Fibroblast of lung (primary cell): ENCODE results near the gene GRIA1. TPM values are rescaled to one million over a fixed set of nuclear protein-coding genes. Genes with fewer than 3 reads are reported as not detected.
"Not testable (repeated sequence)": the region's sequence is repeated elsewhere in the genome, so short reads cannot be mapped to it uniquely, and the experiment has no call there.

Experiments used
- DNase-seq, 2 donors: peaks; one replicate each; pipeline versions ENCODE4 v3.0.0 to v3.0.0-alpha.2; 2010; ENCODE audit warnings: low read depth in 2 of 2
- H2AFZ ChIP-seq: 2 replicates; pipeline ENCODE4 v1.5.1; 2012; ENCODE audit warnings: low read length, control low read depth, inconsistent platforms
- H3K27ac ChIP-seq: 2 replicates; pipeline ENCODE4 v1.5.1; 2011; ENCODE audit warnings: low read length, control low read depth; ENCODE audit not compliant: insufficient read depth
- H3K27me3 ChIP-seq: 2 replicates; pipeline ENCODE4 v1.5.1; 2011; ENCODE audit warnings: mild to moderate bottlenecking, low read length; ENCODE audit not compliant: control insufficient read depth, insufficient read depth
- H3K36me3 ChIP-seq: 2 replicates; pipeline ENCODE4 v1.5.1; 2011; ENCODE audit warnings: low read length; ENCODE audit not compliant: control insufficient read depth, insufficient read depth
- H3K4me1 ChIP-seq: 2 replicates; pipeline ENCODE4 v1.5.1; 2011; ENCODE audit warnings: low read length; ENCODE audit not compliant: control insufficient read depth, insufficient read depth; ENCODE audit errors: extremely low read depth
- H3K4me2 ChIP-seq: 2 replicates; pipeline ENCODE4 v1.5.1; 2011; ENCODE audit warnings: low read length, control low read depth; ENCODE audit not compliant: insufficient read depth; ENCODE audit errors: extremely low read depth
- H3K4me3 ChIP-seq, 4 experiments: fragments of 200-600 bp in 1 of 4; sonication (generic) in 1 of 4; replicated peaks in 1 of 4; 2 replicates each; pipeline ENCODE4 v1.5.1; 2011 to 2016; ENCODE audit warnings: low read length in 4 of 4, low read depth in 3 of 4, mild to moderate bottlenecking in 3 of 4, control low read depth in 2 of 4, inconsistent platforms in 1 of 4, mixed read lengths in 1 of 4; ENCODE audit not compliant: insufficient read depth in 1 of 4; ENCODE audit errors: control extremely low read depth in 1 of 4
- H3K79me2 ChIP-seq: 2 replicates; pipeline ENCODE4 v1.5.1; 2012; ENCODE audit warnings: mild to moderate bottlenecking, low read length, inconsistent platforms; ENCODE audit not compliant: control insufficient read depth, insufficient read depth
- H3K9ac ChIP-seq: 2 replicates; pipeline ENCODE4 v1.5.1; 2011; ENCODE audit warnings: mild to moderate bottlenecking, low read length, control low read depth; ENCODE audit not compliant: insufficient read depth
- H3K9me3 ChIP-seq: 2 replicates; pipeline ENCODE4 v1.5.1; 2012; ENCODE audit warnings: low read depth, low read length; ENCODE audit not compliant: control insufficient read depth, insufficient read depth
- H4K20me1 ChIP-seq: 2 replicates; pipeline ENCODE4 v1.5.1; 2011; ENCODE audit warnings: low read length; ENCODE audit not compliant: control insufficient read depth, insufficient read depth; ENCODE audit errors: extremely low read depth
- EZH2 ChIP-seq: IDR thresholded peaks from 2 replicates; pipeline ENCODE4 v1.5.1; 2012; ENCODE audit warnings: low read length, control low read depth, mild to moderate bottlenecking; ENCODE audit errors: missing control alignments
- polyA plus RNA-seq, 2 donors: library from polyadenylated mRNA; depleted of rRNA in 1 of 2; stranded (reverse) in 1 of 2; unstranded in 1 of 2; fragments of >200 nt; gene quantifications; 2 replicates each; pipeline ENCODE4 v1.2.1, GENCODE V29; 2011 to 2012; ENCODE audit warnings: missing spikeins in 1 of 2
- total RNA-seq: library from RNA; depleted of rRNA; stranded (reverse); fragments of >200 nt; gene quantifications from 2 replicates; pipeline ENCODE4 v1.2.1, GENCODE V29; 2014
- TF ChIP-seq, protein P1 (sequence below), 2 donors: IDR thresholded peaks in 1 of 2; conservative IDR thresholded peaks in 1 of 2; 1 replicate in 1 of 2; 2 replicates in 1 of 2; pipeline ENCODE4 v1.5.1; 2011 to 2012; ENCODE audit warnings: low read length in 2 of 2, control low read depth in 1 of 2, inconsistent platforms in 1 of 2, low read depth in 1 of 2, mild to moderate bottlenecking in 1 of 2

GRIA1 gene
- total and polyA plus RNA-seq, 2 donors (not counting 1 experiment from before 2014, with no cell fraction given) = 2.0 to 4.5 TPM

- H3K9ac ChIP-seq = no peak overlapping the region
- H2AFZ ChIP-seq = no peak overlapping the region
- H3K9me3 ChIP-seq = no peaks in the 10 kb centered on the region
- no peaks in the 10 kb centered on the region for H3K4me1 ChIP-seq
- DNase-seq = no peak
- no peaks in the 10 kb centered on the region for H4K20me1 ChIP-seq
- H3K36me3 ChIP-seq = no peaks in the 10 kb centered on the region
- H3K4me3 ChIP-seq = no peak overlapping the region
- TF ChIP-seq, protein P1, sequence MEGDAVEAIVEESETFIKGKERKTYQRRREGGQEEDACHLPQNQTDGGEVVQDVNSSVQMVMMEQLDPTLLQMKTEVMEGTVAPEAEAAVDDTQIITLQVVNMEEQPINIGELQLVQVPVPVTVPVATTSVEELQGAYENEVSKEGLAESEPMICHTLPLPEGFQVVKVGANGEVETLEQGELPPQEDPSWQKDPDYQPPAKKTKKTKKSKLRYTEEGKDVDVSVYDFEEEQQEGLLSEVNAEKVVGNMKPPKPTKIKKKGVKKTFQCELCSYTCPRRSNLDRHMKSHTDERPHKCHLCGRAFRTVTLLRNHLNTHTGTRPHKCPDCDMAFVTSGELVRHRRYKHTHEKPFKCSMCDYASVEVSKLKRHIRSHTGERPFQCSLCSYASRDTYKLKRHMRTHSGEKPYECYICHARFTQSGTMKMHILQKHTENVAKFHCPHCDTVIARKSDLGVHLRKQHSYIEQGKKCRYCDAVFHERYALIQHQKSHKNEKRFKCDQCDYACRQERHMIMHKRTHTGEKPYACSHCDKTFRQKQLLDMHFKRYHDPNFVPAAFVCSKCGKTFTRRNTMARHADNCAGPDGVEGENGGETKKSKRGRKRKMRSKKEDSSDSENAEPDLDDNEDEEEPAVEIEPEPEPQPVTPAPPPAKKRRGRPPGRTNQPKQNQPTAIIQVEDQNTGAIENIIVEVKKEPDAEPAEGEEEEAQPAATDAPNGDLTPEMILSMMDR (conservative IDR thresholded peaks at IDR 0.05 in 1 of 2, IDR thresholded peaks at IDR 0.05 in 1 of 2; ENCODE audit: low read depth in 1 of 2, low read length in 2 of 2) = no peak
- H3K4me2 ChIP-seq = no peak overlapping the region
- no peaks in the 10 kb centered on the region for H3K27me3 ChIP-seq
- no peaks in the 10 kb centered on the region for H3K79me2 ChIP-seq
- no peak overlapping the region for H3K27ac ChIP-seq
Observed at GRCh38 chr5:153719324-153719723, 228.9 kb downstream of the GRIA1 start.

DNA sequence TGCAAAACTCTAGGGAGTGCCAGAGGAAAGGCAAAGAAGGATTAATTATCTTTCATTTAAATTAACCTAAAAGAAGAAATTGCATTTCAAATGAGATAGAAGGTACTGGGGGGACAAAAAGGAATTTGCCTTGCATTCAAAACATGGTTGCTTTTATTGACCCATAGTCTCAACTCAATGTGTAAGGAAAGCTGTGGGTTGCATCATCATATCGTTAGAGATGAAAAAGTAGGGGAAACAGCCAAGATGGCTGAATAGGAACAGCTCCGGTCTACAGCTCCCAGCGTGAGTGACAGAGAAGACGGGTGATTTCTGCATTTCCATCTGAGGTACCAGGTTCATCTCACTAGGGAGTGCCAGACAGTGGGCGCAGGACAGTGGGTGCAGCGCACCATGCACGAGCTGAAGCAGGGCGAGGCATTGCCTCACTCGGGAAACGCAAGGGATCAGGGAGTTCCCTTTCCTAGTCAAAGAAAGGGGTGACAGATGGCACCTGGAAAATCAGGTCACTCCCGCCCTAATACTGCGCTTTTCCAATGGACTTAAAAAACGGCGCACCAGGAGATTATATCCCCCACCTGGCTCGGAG is 232.6 kb downstream of the GRIA1 start:
- H3K36me3 ChIP-seq, DNase-seq, H3K4me2 ChIP-seq, H3K4me1 ChIP-seq, H3K9me3 ChIP-seq, H2AFZ ChIP-seq, H3K79me2 ChIP-seq, H3K4me3 ChIP-seq, H3K27ac ChIP-seq, H4K20me1 ChIP-seq, H3K27me3 ChIP-seq, H3K9ac ChIP-seq: not testable (repeated sequence)

DNA sequence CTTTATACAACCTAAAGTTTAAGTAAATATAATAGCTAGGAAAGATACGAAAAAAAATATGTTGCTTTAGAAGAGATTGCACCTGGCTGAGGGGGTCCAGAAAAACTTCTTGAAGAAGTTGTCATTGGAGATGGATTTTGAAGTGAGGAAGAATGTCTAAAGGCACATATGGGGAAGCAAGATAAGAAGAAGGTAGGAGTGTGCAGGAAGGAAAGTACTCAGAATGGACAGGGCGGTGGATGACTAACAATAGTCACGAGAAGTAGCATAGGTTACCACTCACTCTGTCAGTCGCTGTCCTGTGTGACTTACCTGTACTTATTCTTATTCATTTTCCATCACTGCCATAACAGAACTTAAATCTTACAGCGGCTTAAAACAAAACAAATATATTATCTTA is 251.6 kb downstream of the GRIA1 start:
- no peaks in the 10 kb centered on the region for H3K79me2 ChIP-seq

More for the DNA sequence above, 251.6 kb downstream of the GRIA1 start:
- no peaks in the 10 kb centered on the region for H3K27me3 ChIP-seq
- H3K9ac ChIP-seq = no peak overlapping the region
- no peak overlapping the region for H3K4me3 ChIP-seq
- H3K4me2 ChIP-seq = no peak overlapping the region
- no peak for DNase-seq
- no peaks in the 10 kb centered on the region for H3K36me3 ChIP-seq
- H3K27ac ChIP-seq = no peak overlapping the region
- H4K20me1 ChIP-seq = no peaks in the 10 kb centered on the region
- no peak for TF ChIP-seq EZH2
- TF ChIP-seq, protein P1 (conservative IDR thresholded peaks at IDR 0.05 in 1 of 2, IDR thresholded peaks at IDR 0.05 in 1 of 2; ENCODE audit: low read depth in 1 of 2, low read length in 2 of 2) = no peak
- H2AFZ ChIP-seq = no peak overlapping the region
- H3K4me1 ChIP-seq = no peaks in the 10 kb centered on the region
- no peaks in the 10 kb centered on the region for H3K9me3 ChIP-seq
